IPS-NIHi7 (cell line): ENCODE data around the gene DUS1L.
A peak's percentile ranks its signal among the peaks of the same experiment; 100 is the strongest.
"Not testable (repeated sequence)": the region's sequence is repeated elsewhere in the genome, so short reads cannot be mapped to it uniquely, and the experiment has no call there.

ENCODE experiments used
- DNase-seq: peaks from one replicate; pipeline ENCODE4 v3.0.0; 2012; ENCODE audit warnings: mixed read lengths; ENCODE audit errors: extremely low spot score

DUS1L gene

GRCh38 chr17:82039695-82040299 is 25.8 kb downstream of the DUS1L start:
- DNase-seq, result no peak

- DNase-seq, result not testable (repeated sequence)
These were observed 26.7 kb downstream of the DUS1L start for GRCh38 chr17:82038796-82039409.

GRCh38 chr17:82037889-82038195 is 27.8 kb downstream of the DUS1L start:
- no peak for DNase-seq

GRCh38 chr17:82037092-82037888 is 28.3 kb downstream of the DUS1L start, which contains the start of gene DCXR:
Gene DCXR (minus strand): TSS chr17:82037697. CDS start chr17:82037682, 15 bp downstream.
- peak; percentile 99 for DNase-seq

- DNase-seq, result no peak
These were observed 28.9 kb downstream of the DUS1L start for GRCh38 chr17:82036634-82037091.

DNA sequence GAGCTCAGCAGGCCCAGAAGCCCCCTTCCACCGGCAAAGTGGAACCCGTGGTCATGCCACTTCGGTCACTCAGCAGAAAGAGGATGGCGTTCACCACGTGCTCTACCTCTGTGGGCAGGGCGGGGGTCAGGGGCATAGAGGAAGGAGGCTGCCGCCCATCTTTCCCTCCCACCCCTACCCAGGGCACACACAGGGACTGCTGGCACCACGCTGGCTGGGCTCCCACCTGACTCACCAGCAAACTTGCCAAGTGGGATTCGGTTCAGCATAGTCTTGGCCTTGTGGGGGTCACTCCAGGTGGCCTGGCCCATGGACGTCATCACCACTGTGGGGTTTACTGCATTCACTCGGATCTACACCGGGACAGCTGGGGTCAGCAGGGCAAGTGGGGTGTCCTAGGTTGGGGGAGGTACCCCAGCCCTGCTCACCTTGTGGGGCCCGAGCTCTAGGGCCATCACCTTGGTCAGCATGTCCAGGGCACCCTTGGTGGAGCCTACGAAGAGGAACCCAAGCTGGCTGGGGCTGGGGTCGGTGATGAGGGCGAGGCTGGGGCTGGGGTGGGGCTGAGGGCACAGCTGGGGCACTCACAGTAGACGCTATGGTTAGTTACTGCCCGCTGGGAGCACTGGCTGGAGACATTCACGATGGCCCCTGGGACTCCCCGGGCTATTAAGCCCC is 29.5 kb downstream of the DUS1L start:
- DNase-seq, result no peak

GRCh38 chr17:82035488-82035887 is 30.1 kb downstream of the DUS1L start:
- no peak for DNase-seq

DNA sequence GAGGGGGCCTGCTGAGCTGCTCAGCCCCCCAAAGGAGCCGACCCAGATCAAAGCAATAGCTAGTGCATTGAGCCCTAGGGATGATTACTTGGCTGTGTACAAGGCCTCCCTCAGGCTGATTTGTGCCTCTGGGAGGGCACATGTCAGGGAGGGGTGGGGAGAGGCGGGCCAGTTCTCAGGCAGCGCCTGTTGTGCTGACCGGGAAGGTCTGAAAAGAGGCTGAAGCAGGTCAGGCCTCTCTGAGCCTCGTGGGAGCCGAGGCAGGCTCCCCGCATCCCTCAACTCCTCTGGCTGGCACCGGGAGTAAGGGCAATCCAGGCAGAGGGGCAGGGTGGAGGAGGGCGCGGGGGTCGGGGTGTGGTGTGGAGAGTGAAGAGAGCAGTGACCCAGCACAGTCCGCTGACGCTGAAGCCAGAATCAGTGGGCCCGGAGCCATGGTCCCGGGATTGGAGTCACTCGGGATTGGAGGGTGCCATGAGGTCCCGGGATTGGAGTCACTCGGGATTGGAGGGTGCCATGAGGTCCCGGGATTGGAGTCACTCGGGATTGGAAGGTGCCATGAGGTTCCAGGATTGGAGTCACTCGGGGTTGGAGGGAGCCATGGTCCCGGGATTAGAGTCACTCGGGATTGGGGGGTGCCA is 31.1 kb downstream of the DUS1L start:
- DNase-seq, result no peak

- DNase-seq, result no peak
These were observed 32.1 kb downstream of the DUS1L start for GRCh38 chr17:82033359-82034085.

DNA sequence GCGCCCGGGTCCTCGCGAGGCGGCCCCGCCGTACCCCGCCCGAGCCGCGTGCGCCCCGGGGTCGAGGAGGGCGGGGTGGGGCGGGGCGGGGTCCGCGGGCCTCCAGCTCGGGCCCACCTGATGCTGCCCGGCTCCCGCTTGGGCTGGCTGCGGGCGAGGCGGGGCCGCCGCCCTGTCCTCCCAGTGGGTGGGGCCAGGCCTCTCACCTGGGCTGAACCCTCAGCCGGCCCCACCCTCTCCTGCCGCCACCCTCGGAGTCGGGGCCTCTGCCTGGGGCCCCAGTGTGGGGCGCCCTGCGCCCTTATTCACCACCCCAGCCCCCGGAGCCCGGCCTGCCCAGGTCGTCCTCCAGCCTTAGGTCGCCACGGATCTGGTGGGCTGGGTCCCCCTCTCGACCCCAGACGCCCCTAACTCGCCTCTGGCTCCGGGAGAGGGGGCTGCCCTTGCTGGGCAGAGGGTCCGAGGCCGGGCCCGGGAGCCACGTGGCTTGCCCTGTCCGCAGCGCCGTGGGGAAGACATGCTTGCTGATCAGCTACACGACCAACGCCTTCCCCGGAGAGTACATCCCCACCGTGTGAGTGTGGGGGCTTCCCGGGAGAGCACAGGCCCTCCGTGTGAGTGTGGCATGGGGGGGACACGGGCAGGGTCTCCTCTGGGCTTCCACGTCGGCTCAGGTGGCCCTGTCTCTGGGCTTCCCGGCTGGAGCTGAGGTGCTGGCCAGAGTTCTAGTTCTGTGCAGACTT is 33.5 kb downstream of the DUS1L start:
- peak; percentile 82 for DNase-seq

GRCh38 chr17:82031303-82031884 is 34.2 kb downstream of the DUS1L start, which contains the start of gene RAC3:
Gene RAC3 (plus strand): TSS chr17:82031678. CDS start chr17:82031762, 84 bp downstream.
- peak; percentile 67 for DNase-seq

- peak; percentile 86 for DNase-seq
These were observed 34.9 kb downstream of the DUS1L start for GRCh38 chr17:82030470-82031302.

- DNase-seq, result no peak
These were observed 35.6 kb downstream of the DUS1L start for GRCh38 chr17:82029990-82030469.

- no peak for DNase-seq
These were observed 36.2 kb downstream of the DUS1L start for GRCh38 chr17:82029391-82029790.

DNA sequence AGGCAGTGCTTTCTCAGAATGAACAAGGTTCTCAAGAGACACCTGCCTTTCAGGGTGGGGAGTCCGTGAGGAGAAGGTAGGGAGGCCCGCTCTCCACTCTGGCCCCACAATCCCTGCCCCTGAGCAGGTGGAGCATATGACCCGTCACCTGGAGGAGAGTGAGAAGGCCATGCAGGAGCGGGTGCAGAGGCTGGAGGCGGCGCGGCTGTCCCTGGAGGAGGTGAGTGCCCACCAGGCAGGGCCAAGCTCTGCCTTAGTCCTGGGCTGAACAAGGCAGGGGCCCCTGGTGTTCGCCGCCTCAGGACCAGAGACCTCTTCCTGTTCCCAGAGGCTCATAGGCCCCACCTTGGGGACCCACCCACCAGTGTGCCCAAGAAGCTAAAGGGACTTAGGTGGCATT is 36.6 kb downstream of the DUS1L start:
- no peak for DNase-seq

DNA sequence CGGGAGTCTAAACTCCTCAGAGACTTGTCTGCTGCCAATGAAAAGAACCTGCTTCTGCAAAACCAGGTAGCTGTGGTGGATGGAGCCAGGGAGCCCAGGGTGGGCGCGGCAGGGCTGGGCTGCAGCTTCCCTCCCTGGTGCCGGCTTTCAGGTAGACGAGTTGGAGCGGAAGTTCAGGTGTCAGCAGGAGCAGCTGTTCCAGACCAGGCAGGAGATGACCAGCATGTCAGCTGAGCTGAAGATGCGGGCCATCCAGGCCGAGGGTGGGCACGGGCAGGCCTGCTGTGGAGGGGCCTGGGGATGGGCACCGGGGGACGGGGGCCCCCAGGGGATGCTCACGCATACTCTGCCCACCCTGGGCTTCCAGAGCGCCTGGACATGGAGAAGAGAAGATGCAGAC is 37.4 kb downstream of the DUS1L start:
- no peak for DNase-seq

- no peak for DNase-seq
These were observed 40.0 kb downstream of the DUS1L start for GRCh38 chr17:82025401-82026107.

- no peak for DNase-seq
These were observed 40.7 kb downstream of the DUS1L start for GRCh38 chr17:82024859-82025258.
